GM19023 (cell line): ENCODE data around the gene GJB6.

ENCODE experiments used
- ATAC-seq: cut with Tn5 transposase; IDR thresholded peaks from one replicate; pipeline ENCODE4 v1.9.1; 2021; ENCODE audit warnings: mild to moderate bottlenecking, moderate library complexity; ENCODE audit not compliant: unreplicated experiment

Gene GJB6

GRCh38 chr13:20227730-20228129, 4.4 kb downstream of the GJB6 start:
- no peak for ATAC-seq

DNA sequence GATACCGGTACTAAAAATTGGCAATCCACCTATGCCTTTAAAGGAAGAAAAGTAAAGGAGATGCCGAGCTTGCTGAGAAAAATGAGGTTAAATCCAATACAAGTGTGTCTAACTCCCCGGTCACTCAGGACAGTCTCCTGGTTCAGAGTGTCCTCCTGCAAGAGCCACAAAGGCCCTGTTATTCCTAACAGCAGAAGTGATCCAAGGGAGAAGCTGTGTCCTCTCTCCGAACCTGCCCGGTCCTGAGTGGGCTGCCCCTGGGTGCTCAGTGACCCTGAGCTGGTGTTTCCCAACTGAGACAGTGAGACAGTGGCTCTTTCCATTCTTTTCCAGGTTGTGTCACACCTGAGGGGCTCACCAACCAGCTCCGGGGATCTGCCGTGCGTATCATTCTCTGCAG, 4.8 kb downstream of the GJB6 start:
- no peak for ATAC-seq

- no peak for ATAC-seq
These were observed 9.6 kb downstream of the GJB6 start for GRCh38 chr13:20222553-20222952.

- ATAC-seq, result no peak
These were observed 10.3 kb downstream of the GJB6 start for GRCh38 chr13:20221772-20222171.

- peak; percentile 82 for ATAC-seq
These were observed 12.5 kb downstream of the GJB6 start for GRCh38 chr13:20219577-20219976.

DNA sequence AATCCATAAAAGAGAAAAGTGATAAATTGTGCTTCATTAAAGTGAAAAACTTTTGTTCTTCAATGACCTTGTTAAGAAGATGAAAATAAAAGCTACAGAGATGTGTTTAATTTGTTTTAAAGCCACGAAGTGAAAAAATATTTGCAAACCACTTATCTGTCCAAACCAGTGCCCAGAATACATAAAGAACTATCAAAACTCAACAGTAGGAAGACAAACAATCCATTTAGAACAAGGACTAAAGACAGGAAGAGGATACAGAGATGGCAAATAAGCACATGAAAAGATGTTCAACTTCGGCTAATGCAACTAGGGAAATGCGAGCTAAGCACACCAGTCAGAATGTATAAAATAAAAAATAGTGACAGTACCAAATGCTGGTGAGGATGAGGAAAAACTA, 15.0 kb downstream of the GJB6 start:
- ATAC-seq, result no peak

GRCh38 chr13:20209948-20210347, 22.2 kb downstream of the GJB6 start:
- no peak for ATAC-seq

DNA sequence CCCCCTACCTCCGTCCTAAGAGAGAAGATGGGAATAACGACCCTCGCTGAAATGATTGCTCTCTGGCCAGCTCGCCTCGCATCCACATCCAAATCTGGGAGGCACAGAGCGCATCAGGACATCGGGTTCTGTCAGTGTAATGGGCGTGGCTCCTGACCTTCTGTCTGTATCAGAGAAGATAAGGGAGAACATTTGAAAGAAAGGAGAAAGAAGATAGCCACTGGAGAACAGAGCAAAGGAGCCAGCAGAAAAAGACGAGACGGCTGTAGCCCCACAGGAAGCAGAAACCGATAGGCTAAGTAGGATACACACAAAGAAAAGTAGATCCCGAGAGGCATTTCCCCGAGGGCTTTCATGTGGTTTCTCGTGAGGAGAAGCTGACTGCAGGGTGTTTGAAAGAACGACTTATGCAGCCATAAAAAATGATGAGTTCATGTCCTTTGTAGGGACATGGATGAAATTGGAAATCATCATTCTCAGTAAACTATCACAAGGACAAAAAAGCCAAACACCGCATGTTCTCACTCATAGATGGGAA, 25.4 kb downstream of the GJB6 start:
- no peak for ATAC-seq

- ATAC-seq, result no peak
These were observed 25.9 kb downstream of the GJB6 start for GRCh38 chr13:20206065-20206697.

DNA sequence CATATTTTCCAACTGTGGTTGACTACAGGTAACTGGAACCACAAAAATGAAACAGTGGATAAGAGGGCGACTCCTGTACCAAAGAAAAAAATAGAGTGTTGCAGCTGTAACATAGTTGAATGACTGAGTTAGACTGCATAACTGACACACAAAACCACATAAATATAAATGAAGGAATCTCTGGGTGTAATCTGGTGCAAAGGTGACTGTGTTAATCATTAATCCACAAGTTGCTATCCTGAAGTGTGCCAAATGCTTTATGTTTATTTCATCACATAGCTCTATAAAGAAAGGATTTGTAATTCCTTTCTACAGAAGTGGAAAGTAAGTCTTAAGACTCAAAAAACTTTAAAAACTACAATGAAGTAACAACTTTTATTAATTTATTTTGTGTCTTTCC, 33.3 kb downstream of the GJB6 start:
- ATAC-seq, result no peak

GRCh38 chr13:20197361-20197834, 34.7 kb downstream of the GJB6 start:
- ATAC-seq, result no peak

DNA sequence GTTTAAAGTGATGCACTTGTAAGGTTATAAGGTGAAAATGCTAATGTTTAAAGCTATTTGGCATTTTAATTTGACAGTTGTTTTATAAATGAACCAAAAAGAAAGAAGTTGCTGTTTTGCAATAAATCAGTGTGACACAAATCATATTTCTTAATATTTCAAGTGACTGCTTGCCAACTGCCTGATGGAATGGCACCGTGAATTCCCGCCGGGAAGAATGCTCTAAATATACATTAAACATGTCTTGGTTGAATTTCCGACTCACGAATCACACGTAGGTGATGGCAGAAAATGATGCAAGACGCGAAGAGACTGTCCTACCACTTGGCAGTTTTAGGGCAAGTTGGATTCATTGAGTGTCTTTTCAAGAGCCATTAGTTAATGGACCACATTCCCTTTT, 36.3 kb downstream of the GJB6 start:
- no peak for ATAC-seq

DNA sequence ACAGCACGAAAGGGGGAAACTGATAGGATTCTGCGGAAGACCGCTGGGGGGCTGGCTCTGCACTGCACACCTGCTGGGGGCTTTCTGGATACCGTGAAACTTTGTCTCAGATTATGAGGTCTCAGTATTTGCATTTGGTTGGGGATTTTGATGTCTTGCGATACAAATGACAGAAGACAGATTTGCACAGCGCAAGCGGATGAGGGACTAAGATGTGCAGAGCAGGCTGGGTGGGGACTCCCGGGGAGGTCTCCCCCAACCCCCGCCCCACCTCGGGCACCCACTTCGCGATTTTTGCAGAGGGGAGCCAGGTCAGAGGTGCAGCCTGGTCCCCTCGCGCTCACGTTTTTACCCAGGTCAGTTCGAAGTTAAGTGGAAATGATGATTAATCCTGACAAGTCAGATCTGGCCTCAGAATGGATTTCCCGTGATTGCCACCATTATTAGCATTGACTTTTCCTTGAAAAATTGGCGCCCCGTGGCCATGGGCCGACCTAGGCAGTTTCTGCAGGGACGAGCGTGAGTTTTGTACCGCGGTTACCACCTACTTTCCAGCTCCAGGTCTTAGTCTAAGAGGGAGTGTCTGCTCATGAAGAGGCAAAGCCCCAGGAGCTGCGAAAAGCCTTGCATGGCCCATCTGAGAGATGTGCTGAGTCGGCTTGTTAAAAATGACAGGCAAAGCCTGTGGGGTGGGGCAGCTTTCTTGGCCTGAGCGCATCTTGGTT, 38.0 kb downstream of the GJB6 start:
- ATAC-seq, result no peak

GRCh38 chr13:20193162-20193906, 38.8 kb downstream of the GJB6 start:
- no peak for ATAC-seq

DNA sequence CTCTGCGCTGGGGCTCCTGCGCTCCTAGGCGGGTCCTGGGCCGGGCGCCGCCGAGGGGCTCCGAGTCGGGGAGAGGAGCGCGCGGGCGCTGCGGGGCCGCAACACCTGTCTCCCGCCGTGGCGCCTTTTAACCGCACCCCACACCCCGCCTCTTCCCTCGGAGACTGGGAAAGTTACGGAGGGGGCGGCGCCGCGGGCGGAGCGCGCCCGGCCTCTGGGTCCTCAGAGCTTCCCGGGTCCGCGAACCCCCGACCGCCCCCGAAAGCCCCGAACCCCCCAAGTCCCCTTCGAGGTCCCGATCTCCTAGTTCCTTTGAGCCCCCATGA, 39.3 kb downstream of the GJB6 start, which contains the start of gene GJB2:
Gene GJB2, minus strand, starts transcription at position 103 of the 326 bp plus-strand sequence. CDS start 3,357 bp downstream, outside the sequence.
- ATAC-seq, result no peak

- ATAC-seq, result no peak
These were observed 39.8 kb downstream of the GJB6 start for GRCh38 chr13:20192158-20192835.

- ATAC-seq, result no peak
These were observed 40.6 kb downstream of the GJB6 start for GRCh38 chr13:20191311-20192157.

DNA sequence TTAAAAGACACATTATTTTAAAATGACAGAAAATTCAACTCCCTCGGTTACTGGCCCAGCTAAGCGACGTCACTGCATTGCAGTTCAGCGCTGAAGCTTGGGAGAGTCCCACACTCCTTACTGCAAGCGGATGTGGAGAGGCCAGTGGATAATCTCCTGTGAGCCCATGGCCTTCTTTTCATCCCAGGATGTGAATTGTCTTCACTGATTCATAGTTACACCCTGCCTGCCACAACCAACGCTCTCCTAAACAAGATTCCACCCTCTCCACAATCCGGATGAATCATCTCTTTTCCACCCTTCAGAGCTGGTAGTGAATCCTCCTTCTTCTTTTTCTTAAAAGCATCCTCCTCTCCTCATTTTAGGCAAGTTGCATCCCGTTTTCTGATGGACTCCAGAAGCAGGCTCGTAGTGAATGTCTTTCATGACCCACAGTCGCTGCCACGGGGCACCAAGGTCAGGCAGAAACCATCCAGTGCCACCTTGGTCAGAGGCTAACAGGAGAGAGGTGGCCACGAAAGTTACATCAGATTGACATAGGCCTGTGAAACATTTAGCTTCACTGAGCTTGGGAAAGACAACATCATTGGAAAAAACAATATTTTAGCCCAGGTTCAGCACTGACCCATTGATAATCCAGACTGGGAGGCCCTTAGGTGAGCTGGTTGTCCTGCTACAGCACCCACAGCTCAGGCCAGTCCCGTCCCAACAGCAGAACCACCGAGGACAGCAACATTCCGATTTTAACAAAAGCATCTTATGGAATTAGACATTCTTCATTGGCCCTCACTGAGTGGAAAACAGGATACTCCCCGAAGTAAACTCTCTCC, 41.4 kb downstream of the GJB6 start:
- ATAC-seq, result no peak

GRCh38 chr13:20190076-20190475, 42.0 kb downstream of the GJB6 start:
- no peak for ATAC-seq
